GM19463 (cell line): Measurements from ENCODE around the gene AK2.
"Not testable (repeated sequence)": the region's sequence is repeated elsewhere in the genome, so short reads cannot be mapped to it uniquely, and the experiment has no call there.

Experiments
- ATAC-seq: cut with Tn5 transposase; IDR thresholded peaks from one replicate; pipeline ENCODE4 v1.9.1; 2021; ENCODE audit warnings: mild to moderate bottlenecking, moderate library complexity; ENCODE audit not compliant: unreplicated experiment

AK2 gene

GRCh38 chr1:33055210-33056008 lies 18.7 kb upstream of the AK2 start:
- no peak for ATAC-seq

- ATAC-seq = no peak
These were observed 13.8 kb upstream of the AK2 start for GRCh38 chr1:33050221-33051076.

DNA sequence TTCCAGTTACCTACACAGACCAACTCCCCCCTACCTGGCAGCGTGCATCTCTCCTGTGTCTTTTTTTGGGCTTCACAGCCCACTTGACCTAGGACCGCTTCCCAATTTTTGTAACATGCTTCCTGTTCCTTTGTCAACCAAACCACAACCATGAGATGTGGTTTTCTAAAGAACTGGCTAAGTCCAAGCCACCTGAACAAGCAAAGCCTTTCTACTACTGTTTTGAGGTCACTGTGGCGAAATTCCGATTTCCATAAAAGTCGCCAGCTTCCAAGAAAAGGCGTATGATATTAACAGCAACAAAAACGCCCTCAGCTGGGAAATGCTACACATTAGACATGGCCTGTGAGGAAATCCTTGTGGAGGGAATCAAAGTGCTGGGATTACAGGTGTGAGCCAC lies 12.7 kb upstream of the AK2 start:
- ATAC-seq = no peak

GRCh38 chr1:33048426-33048825 lies 11.7 kb upstream of the AK2 start:
- ATAC-seq = no peak

DNA sequence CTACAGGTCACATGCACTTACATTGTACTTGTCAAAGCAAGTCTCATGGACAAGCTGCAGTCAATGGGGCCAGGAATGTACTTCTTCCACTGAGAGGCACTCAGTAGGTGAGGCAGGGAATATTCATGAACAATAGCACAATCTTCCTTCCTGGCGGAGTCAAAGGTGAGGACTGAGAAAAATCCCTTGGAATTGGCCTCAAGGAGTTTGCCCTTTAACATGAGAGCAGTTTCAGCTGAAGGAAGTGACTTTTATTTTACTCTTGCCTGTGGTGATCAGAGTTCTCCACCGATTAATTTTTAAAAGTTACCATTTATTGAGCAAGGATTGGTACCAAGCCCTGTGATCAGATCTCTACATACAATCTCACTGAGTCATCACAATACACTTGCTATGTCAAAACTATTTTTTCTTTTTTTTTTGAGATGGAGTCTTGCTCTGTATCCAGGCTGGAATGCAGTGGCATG lies 11.2 kb upstream of the AK2 start:
- no peak for ATAC-seq

DNA sequence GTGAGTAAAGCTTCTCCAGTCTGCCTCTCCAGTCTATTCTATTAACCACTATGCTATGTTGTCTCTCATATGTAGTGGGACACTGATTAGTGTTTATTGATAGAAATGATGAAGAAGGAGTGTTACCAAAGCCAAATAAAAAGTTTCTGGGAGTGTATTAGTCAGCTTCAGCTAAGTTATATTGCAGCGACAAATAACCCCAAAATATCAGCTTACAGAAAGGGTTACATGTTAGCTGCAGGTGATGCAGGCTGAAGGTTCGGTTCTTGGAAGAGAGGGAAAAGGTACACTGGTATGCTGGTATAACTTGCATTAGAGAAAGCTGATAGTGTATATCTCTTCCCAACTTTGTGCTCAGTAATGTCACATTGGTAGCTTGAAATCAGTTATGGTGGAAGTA lies 10.6 kb upstream of the AK2 start:
- no peak for ATAC-seq

- not testable (repeated sequence) for ATAC-seq
These were observed 9.6 kb upstream of the AK2 start for GRCh38 chr1:33046234-33046633.

GRCh38 chr1:33045814-33046213 lies 9.1 kb upstream of the AK2 start:
- ATAC-seq = no peak

- no peak for ATAC-seq
These were observed 8.6 kb upstream of the AK2 start for GRCh38 chr1:33045246-33045645.

DNA sequence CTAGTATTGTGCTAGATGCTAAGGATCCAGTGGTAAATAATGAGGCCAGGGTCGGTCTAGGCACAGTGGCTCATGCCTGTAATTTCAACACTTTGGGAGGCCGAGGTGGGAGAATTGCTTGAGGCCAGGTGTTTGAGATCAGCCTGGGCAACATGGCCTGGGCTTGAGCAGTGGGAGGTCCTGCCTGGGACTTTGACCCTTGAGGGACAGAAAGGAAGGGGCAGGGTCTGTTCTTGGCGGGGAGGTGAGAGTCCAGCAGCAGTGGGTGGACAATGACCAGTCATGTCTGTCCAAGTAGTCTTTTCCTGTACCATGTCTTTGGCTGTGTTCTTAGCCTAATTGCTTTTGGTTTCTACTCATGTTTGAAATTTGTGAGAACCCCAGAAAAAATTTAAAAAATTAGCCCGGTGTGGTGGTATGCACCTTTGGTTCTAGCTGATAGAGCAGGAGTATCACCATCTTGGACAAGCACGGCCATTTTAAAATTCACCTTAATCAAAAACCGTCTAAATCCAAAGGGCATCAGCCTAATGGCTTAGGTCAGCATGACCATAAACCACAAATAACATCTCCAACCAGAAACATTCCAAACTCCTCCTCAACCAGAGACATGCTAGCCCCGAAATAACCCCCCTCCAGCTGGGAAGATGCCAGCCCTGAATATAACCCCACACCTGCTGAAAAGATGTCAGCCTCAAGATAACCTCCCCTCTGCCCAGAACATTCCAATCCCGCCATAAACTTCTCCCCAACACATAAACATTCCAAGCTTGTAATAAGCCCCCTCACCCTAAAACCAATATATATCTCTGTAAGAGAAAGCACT lies 6.8 kb upstream of the AK2 start:
- no peak for ATAC-seq

DNA sequence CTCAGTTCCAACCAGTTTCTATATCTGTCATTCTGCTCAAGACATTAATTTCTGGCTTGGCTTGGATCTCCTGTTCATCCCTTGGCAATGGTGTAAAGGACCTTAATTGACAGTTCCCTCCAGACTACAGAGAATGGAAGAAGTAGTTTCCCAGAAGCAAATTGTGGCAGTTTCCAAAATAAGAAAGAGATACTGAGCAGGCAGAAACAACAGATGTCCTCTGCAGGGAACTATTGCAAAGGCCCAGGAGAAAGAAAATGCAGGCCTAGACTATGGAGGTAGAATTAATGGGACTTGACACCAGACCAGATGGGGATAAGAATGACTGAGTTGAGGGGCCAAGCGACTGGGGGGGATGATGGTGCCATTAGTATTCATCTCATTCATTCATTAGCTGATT lies 6.1 kb upstream of the AK2 start:
- no peak for ATAC-seq

- ATAC-seq = no peak
These were observed 4.3 kb upstream of the AK2 start for GRCh38 chr1:33041026-33041425.

DNA sequence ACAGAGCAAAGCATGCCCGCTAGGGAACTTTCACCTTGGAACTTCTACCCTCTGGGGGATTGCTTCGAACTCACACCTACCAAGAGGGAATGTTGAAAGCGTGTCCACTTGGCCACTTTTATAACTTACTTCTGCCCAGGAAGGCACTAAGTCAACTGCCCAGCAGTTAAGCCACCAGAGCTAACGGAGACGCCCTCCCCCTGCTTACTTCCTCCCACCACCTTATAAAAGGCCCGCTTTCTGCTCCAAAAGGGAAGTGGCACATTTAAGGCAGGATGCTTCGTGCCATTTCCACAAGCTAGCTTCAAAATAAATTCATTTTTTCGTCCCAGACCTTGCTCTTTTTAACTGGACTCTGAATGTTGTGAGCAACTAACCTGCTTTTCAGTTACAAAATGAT lies 3.2 kb upstream of the AK2 start:
- ATAC-seq = no peak

DNA sequence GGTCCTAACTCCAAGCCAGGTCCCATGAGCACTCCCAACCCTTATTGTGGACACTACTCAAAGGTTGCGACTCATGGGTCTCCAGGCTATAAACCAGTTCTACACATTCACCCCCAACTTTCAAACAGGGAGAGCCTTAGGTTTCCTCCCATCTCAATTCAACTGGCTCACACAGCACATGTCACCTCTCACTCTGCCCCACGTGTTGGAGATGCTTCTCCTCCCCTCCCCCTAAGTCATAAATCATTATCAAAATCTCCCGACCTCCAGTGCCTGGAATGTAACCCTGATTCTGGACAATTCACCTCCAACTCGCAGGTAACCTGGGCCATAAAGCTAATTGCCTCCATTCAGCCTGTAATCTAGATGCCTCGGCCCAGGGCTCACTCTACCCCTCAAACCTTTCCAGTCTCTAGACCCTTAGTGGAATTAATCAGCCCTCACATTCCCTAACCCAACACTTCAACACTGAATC lies 595 bp downstream of the AK2 start:
- no peak for ATAC-seq

DNA sequence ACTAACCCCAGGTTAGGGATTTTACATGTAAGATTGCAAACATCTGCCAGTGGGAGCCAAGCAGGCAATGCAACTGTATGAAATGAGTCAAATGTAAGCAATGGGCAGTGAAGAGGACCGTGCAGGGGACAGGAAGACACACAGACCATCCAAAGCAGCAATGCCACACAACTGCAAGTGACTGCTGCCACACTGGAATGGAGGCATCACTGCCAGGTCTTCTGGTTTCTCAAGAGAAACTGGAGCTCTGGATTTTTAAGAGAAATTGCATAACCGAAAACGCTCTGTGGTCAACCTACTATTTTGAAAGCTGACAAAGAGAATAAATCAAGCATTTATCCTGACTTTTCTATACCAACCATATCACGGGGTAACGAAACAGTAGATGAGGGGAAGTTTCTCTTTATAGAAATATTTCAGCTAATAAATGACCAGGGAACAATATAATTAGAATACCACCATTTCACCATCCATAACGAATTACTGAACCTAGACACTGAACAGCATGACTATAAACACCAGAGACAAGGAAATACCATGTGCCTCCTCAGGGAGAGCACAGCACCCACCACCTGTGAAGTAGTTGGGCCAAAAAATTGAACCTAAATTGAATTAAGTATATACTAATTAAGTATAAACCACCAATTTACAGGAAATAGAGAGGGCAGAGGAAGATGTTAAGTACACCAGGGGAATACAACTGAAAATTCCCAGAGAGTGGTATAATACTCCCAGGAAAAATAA lies 4.4 kb downstream of the AK2 start:
- ATAC-seq = no peak

GRCh38 chr1:33031506-33031905 lies 5.2 kb downstream of the AK2 start:
- ATAC-seq = no peak

GRCh38 chr1:33030575-33030974 lies 6.1 kb downstream of the AK2 start:
- no peak for ATAC-seq

DNA sequence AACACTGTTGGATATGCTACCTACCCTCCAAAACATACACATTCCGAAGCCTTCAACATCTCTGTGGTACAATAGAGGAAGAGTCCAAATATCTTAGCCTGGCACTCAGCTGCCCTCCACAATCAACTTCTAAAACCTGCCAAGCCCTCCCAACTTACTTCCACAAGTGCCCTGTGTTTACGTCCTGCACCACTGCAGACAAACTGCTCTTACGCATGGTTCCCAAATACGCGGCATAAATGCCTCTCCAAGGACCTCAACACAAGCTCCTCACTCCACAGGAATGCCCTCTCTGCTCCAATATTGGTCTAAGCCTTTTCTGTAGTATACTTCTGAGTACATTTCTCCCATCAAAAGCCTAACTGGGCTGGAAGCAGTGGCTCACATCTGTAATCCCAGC lies 6.8 kb downstream of the AK2 start:
- no peak for ATAC-seq

- no peak for ATAC-seq
These were observed 7.5 kb downstream of the AK2 start for GRCh38 chr1:33029209-33029608.

DNA sequence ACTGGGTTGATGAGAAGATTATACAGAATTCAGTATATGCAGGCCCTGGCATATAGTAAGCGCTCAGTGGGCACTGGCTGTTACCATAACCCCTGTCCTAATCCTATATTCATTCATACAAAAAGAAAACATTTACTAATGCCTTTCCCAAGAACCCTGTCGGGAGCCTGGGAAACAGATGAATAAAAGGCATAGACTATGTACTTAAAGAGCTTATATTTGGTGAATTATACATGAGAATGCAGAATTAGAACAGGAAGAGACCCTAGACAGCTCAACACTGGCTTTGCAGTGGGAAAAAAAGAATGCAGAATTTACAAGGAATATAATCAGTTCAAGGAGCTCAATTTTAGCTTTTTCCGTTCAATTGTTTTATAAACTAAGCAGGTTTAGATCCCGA lies 10.9 kb downstream of the AK2 start:
- no peak for ATAC-seq
